Kidney (tissue), 14 donors: Measurements from ENCODE around the gene MUC15. TPM values are rescaled to one million over a fixed set of nuclear protein-coding genes. Genes with fewer than 3 reads are reported as not detected.

Experiments used
- DNase-seq, 5 donors: peaks; one replicate each; pipeline ENCODE4 v3.0.0-alpha.2; 2013 to 2020
- FAIRE-seq: peaks from 2 replicates; lab custom pipeline; 2012; peaks lifted over from hg19 to GRCh38; lab: Jason Lieb, UNC
- H3K27ac ChIP-seq, 2 donors: one replicate each; pipeline ENCODE4 v1.7.0; 2013; ENCODE audit warnings: low read depth in 2 of 2, low read length in 2 of 2, inconsistent platforms in 1 of 2
- H3K27me3 ChIP-seq: one replicate; pipeline ENCODE4 v1.7.1; 2013; ENCODE audit warnings: low read length, inconsistent platforms; ENCODE audit not compliant: control insufficient read depth, insufficient read depth
- H3K36me3 ChIP-seq, 3 donors: one replicate each; pipeline versions ENCODE4 v1.7.0 to v1.7.1; 2013; ENCODE audit warnings: low read length in 3 of 3, control low read depth in 1 of 3, inconsistent platforms in 1 of 3; ENCODE audit not compliant: insufficient read depth in 3 of 3, control insufficient read depth in 2 of 3
- H3K4me1 ChIP-seq, 3 donors: one replicate each; pipeline versions ENCODE4 v1.7.0 to v1.7.1; 2013; ENCODE audit warnings: low read length in 3 of 3, inconsistent platforms in 1 of 3, low read depth in 1 of 3; ENCODE audit not compliant: control insufficient read depth in 2 of 3, insufficient read depth in 2 of 3
- H3K4me3 ChIP-seq, 3 donors: one replicate each; pipeline versions ENCODE4 v1.7.0 to v1.8.1; 2013; ENCODE audit warnings: low read length in 3 of 3, control low read depth in 1 of 3, inconsistent platforms in 1 of 3
- H3K9ac ChIP-seq, 3 donors: one replicate each; pipeline versions ENCODE4 v1.7.0 to v1.7.1; 2013; ENCODE audit warnings: low read length in 3 of 3, control low read depth in 1 of 3, inconsistent platforms in 1 of 3
- H3K9me3 ChIP-seq, 3 donors: one replicate each; pipeline versions ENCODE4 v1.7.0 to v1.7.1; 2013; ENCODE audit warnings: low read length in 3 of 3, control low read depth in 1 of 3, inconsistent platforms in 1 of 3; ENCODE audit not compliant: control insufficient read depth in 2 of 3, insufficient read depth in 1 of 3
- CTCF ChIP-seq: IDR thresholded peaks from 3 replicates; pipeline ENCODE4 v1.5.1; 2012; ENCODE audit warnings: mild to moderate bottlenecking, moderate library complexity, borderline replicate concordance; ENCODE audit not compliant: insufficient read depth; ENCODE audit errors: extremely low read depth
- intact Hi-C: fragments of 100-400 bp; cut with DNase I; formaldehyde crosslinking; loops from one replicate; pipeline ENCODE4 v1.11.1; 2022
- polyA plus RNA-seq: library from polyadenylated mRNA; stranded (reverse); fragments of 350-450 nt; fragmentation: Illumina TruSeq; extraction: RNeasy Lipid Tissue Mini Kit (QIAGEN cat#74804); gene quantifications from one replicate; pipeline ENCODE4 v1.2.3, GENCODE V29; 2014; ENCODE audit warnings: low read depth, low replicate concordance; ENCODE audit not compliant: insufficient read depth
- total RNA-seq: library from RNA; stranded (reverse); fragmentation: NEBNext Ultra II Directional; extraction: Animal tissue kit (Norgen Biotek cat#: 25700); gene quantifications from one replicate; pipeline ENCODE4 v1.2.1, GENCODE V29; 2021
- donor health status: control.
- donor health status: control.
- donor health status: control.
- donor health status: control.
- donor health status: control.
- donor health status: DM: yes; HTN: yes; CAD: no.
- donor health status: Normal renal cell carcinoma (clear cell type).

Gene MUC15
- total and polyA plus RNA-seq, 2 donors from 2014 or later = 10.1 to 18.3 TPM

GRCh38 chr11:26541870-26542269 lies 30.2 kb downstream of the MUC15 start:
- no peaks in the 10 kb centered on the region for H3K36me3 ChIP-seq
- H3K4me1 ChIP-seq = no peaks in the 10 kb centered on the region
- no peak for TF ChIP-seq CTCF
- no peak for FAIRE-seq
- H3K9me3 ChIP-seq = no peaks in the 10 kb centered on the region
- H3K9ac ChIP-seq = no peak overlapping the region
- no peak overlapping the region for H3K4me3 ChIP-seq
- DNase-seq = no peak
- intact Hi-C loops = no loop called here
- H3K27ac ChIP-seq = no peak overlapping the region
- H3K27me3 ChIP-seq = no peaks in the 10 kb centered on the region

GRCh38 chr11:26539517-26539916 lies 32.5 kb downstream of the MUC15 start:
- H3K27ac ChIP-seq = no peak overlapping the region
- intact Hi-C loops = no loop called here
- H3K9ac ChIP-seq = no peak overlapping the region
- no peak overlapping the region for H3K4me3 ChIP-seq
- DNase-seq (no peak), FAIRE-seq (no peak)
- no peaks in the 10 kb centered on the region for H3K4me1 ChIP-seq
- H3K27me3 ChIP-seq = no peaks in the 10 kb centered on the region
- no peaks in the 10 kb centered on the region for H3K9me3 ChIP-seq
- H3K36me3 ChIP-seq = no peaks in the 10 kb centered on the region
- no peak for TF ChIP-seq CTCF

- H3K36me3 ChIP-seq = no peaks in the 10 kb centered on the region
- H3K9me3 ChIP-seq = no peaks in the 10 kb centered on the region
- H3K4me3 ChIP-seq = no peak overlapping the region
- FAIRE-seq (no peak), DNase-seq (no peak)
- no peak for TF ChIP-seq CTCF
- no peak overlapping the region for H3K27ac ChIP-seq
- H3K4me1 ChIP-seq = no peaks in the 10 kb centered on the region
- no peak overlapping the region for H3K9ac ChIP-seq
- no peaks in the 10 kb centered on the region for H3K27me3 ChIP-seq
- intact Hi-C loops = no loop called here
These were observed 34.7 kb downstream of the MUC15 start for GRCh38 chr11:26537341-26537740.

- Histone ChIP-seq H3K4me1 (no peaks in the 10 kb centered on the region), H3K9ac (no peak overlapping the region), H3K27ac (no peak overlapping the region), H3K4me3 (no peak overlapping the region), H3K36me3 (no peaks in the 10 kb centered on the region), H3K9me3 (no peaks in the 10 kb centered on the region), H3K27me3 (no peaks in the 10 kb centered on the region)
- FAIRE-seq (no peak), DNase-seq (no peak)
- TF ChIP-seq CTCF = no peak
- intact Hi-C loops = no loop called here
These were observed 44.4 kb downstream of the MUC15 start for GRCh38 chr11:26527685-26528084.
